ENCODE data around the gene WFS1.

- TF ChIP-seq CTCF (IDR thresholded peaks at IDR 0.05; ENCODE audit: low read length): no peak
- TF ChIP-seq EZH2phosphoT487 (IDR thresholded peaks at IDR 0.05; ENCODE audit: low read length): no peak
Observed at GRCh38 chr4:6293661-6294060, 24.0 kb downstream of the WFS1 start.
